ENCODE results near the gene TBL1XR1. TPM values are rescaled to one million over a fixed set of nuclear protein-coding genes. Genes with fewer than 3 reads are reported as not detected.

TBL1XR1 gene
- total RNA-seq, 1 donor from 2014 or later, result 275 TPM

DNA sequence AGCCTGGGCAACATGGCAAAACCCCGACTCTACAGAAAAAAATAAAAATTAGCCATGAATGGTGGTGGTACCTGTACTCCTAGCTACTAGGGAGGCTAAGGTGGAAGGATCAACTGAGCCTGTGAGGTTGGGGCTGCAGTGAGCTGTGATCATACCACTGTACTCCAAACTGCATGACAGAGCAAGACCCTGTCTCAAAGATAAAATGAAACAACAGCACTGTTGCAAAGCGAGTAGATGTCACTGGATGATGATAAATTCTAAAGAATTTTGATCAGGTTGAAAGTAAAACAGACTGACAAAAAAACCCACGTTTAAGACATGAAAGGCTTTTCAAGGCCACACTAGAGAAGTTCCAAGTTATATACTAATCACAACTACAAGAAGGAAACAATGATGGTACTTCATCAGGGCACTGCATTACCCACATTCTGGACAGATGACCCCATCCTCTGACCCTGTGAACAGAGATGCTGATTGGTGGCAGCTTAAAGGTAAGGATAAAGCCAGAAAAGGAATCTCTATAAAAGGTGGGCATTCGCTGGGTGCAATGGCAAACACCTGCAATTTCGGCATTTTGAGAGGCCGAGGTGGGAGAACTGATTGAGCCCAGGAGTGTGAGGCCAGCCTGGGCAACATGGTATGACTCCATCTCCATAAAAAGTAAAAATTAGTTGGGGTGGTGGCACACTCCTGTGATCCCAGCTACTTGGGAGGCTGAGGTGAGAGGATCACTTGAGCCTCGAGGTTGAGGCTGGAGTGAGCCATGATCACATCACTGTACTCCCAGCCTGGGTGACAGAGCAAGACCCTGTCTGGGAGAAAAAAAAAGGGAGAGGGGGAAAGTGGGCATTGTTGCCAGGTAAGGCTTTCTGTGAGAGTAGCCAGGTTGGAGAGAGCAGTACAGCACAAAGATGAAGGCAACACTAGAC is 59.2 kb downstream of the TBL1XR1 start:
- no peak overlapping the region for H3K27ac ChIP-seq
- peaks cover 100% of the 10 kb centered on the region for H3K79me2 ChIP-seq (ENCODE audit: low read depth)
- no peaks in the 10 kb centered on the region for H3F3A ChIP-seq (ENCODE audit: low read depth)
- Mint-ChIP-seq H3K27ac (no peak overlapping the region), H3K4me3 (no peak overlapping the region), H3K27me3 (ENCODE audit: insufficient read depth, low read depth) (peaks cover 3% of the 10 kb centered on the region), H3K36me3 (peaks cover 60% of the 10 kb centered on the region), H3K4me1 (no peaks in the 10 kb centered on the region), H3K9me3 (peaks cover 71% of the 10 kb centered on the region)
- no peak overlapping the region for H3K4me3 ChIP-seq
- no peaks in the 10 kb centered on the region for H3K9me3 ChIP-seq (ENCODE audit: low read depth)
- no peak for DNase-seq (ENCODE audit: low spot score)
- H3K4me2 ChIP-seq, result no peak overlapping the region
- no peaks in the 10 kb centered on the region for H3K27me3 ChIP-seq
- no peak for TF ChIP-seq CTCF (IDR thresholded peaks at IDR 0.05)
- no peak for TF ChIP-seq EZH2 (IDR thresholded peaks at IDR 0.05)
- H2AFZ ChIP-seq (replicated peaks), result no peak overlapping the region
- H3K36me3 ChIP-seq, result no peaks in the 10 kb centered on the region
- H4K20me1 ChIP-seq (ENCODE audit: low read depth), result peaks cover 67% of the 10 kb centered on the region
- no peaks in the 10 kb centered on the region for H3K4me1 ChIP-seq
- no peak overlapping the region for H3K9ac ChIP-seq

GRCh38 chr3:177136741-177137140 is 60.5 kb downstream of the TBL1XR1 start:
- Mint-ChIP-seq H3K27ac (no peak overlapping the region), H3K4me1 (no peaks in the 10 kb centered on the region), H3K9me3 (peaks cover 75% of the 10 kb centered on the region), H3K27me3 (ENCODE audit: insufficient read depth, low read depth) (peaks cover 3% of the 10 kb centered on the region), H3K36me3 (peaks cover 65% of the 10 kb centered on the region), H3K4me3 (no peak overlapping the region)
- no peaks in the 10 kb centered on the region for H3K27me3 ChIP-seq
- H3F3A ChIP-seq (ENCODE audit: low read depth), result no peaks in the 10 kb centered on the region
- TF ChIP-seq EZH2phosphoT487 (IDR thresholded peaks at IDR 0.05), result no peak
- TF ChIP-seq CTCF (IDR thresholded peaks at IDR 0.05), result no peak
- TF ChIP-seq EZH2 (IDR thresholded peaks at IDR 0.05), result no peak
- peaks cover 68% of the 10 kb centered on the region for H4K20me1 ChIP-seq (ENCODE audit: low read depth)
- no peaks in the 10 kb centered on the region for H3K4me1 ChIP-seq
- H3K4me2 ChIP-seq, result no peak overlapping the region
- H3K27ac ChIP-seq, result no peak overlapping the region
- no peak overlapping the region for H3K4me3 ChIP-seq
- no peaks in the 10 kb centered on the region for H3K9me3 ChIP-seq (ENCODE audit: low read depth)
- DNase-seq (ENCODE audit: low spot score), result no peak
- no peaks in the 10 kb centered on the region for H3K36me3 ChIP-seq
- H3K9ac ChIP-seq, result no peak overlapping the region
- H3K79me2 ChIP-seq (ENCODE audit: low read depth), result peaks cover 100% of the 10 kb centered on the region
- H2AFZ ChIP-seq (replicated peaks), result no peak overlapping the region

GRCh38 chr3:177135841-177136492 is 61.3 kb downstream of the TBL1XR1 start:
- H2AFZ ChIP-seq (replicated peaks), result no peak overlapping the region
- no peak overlapping the region for H3K4me3 ChIP-seq
- no peaks in the 10 kb centered on the region for H3K4me1 ChIP-seq
- no peak overlapping the region for H3K4me2 ChIP-seq
- no peak for DNase-seq (ENCODE audit: low spot score)
- TF ChIP-seq CTCF (IDR thresholded peaks at IDR 0.05), result no peak
- no peak for TF ChIP-seq EZH2phosphoT487 (IDR thresholded peaks at IDR 0.05)
- no peak for TF ChIP-seq EZH2 (IDR thresholded peaks at IDR 0.05)
- Mint-ChIP-seq H3K27me3 (ENCODE audit: insufficient read depth, low read depth) (peaks cover 3% of the 10 kb centered on the region), H3K4me1 (no peaks in the 10 kb centered on the region), H3K27ac (no peak overlapping the region), H3K36me3 (peaks cover 69% of the 10 kb centered on the region), H3K9me3 (peaks cover 78% of the 10 kb centered on the region), H3K4me3 (no peak overlapping the region)
- H3K36me3 ChIP-seq, result no peaks in the 10 kb centered on the region
- no peaks in the 10 kb centered on the region for H3K27me3 ChIP-seq
- no peaks in the 10 kb centered on the region for H3F3A ChIP-seq (ENCODE audit: low read depth)
- no peak overlapping the region for H3K9ac ChIP-seq
- no peak overlapping the region for H3K27ac ChIP-seq
- peaks cover 100% of the 10 kb centered on the region for H3K79me2 ChIP-seq (ENCODE audit: low read depth)
- no peaks in the 10 kb centered on the region for H3K9me3 ChIP-seq (ENCODE audit: low read depth)
- H4K20me1 ChIP-seq (ENCODE audit: low read depth), result peaks cover 68% of the 10 kb centered on the region

All from neural progenitor cell (in vitro differentiated cells).